Motor neuron (in vitro differentiated cells): ENCODE data around the gene SLC38A9. TPM values are rescaled to one million over a fixed set of nuclear protein-coding genes. Genes with fewer than 3 reads are reported as not detected.
"Not testable (repeated sequence)": the region's sequence is repeated elsewhere in the genome, so short reads cannot be mapped to it uniquely, and the experiment has no call there.

ENCODE experiments used
- ATAC-seq, 8 experiments: fragments of 200-7000 bp; cut with Tn5 transposase; replicated peaks in 6 of 8; 2 replicates each; pipeline ENCODE4 v1.8.0; 2021; ENCODE audit warnings: mild to moderate bottlenecking in 8 of 8, moderate library complexity in 8 of 8
- H3K27ac ChIP-seq, 2 donors: fragments of 250-450 bp; sonication (Bioruptor Pico); 2 replicates each; pipeline ENCODE4 v1.9.0; 2021; ENCODE audit warnings: antibody characterized with exemption in 2 of 2, mild to moderate bottlenecking in 2 of 2, moderate library complexity in 1 of 2
- H3K4me1 ChIP-seq, 2 donors: fragments of 250-450 bp; sonication (Bioruptor Pico); replicated peaks in 1 of 2; 2 replicates each; pipeline ENCODE4 v1.6.1; 2021; ENCODE audit warnings: antibody characterized with exemption in 2 of 2, mild to moderate bottlenecking in 2 of 2, moderate library complexity in 1 of 2
- H3K4me3 ChIP-seq, 5 donors: fragments of 250-450 bp; sonication (Bioruptor Pico); 2 replicates each; pipeline ENCODE4 v1.9.0; 2021; ENCODE audit warnings: antibody characterized with exemption in 5 of 5, mild to moderate bottlenecking in 5 of 5, moderate library complexity in 4 of 5
- WGBS, 10 experiments: fragments of 450-650 bp; shearing (Covaris generic); methylation state at CpG; one replicate each; pipeline ENCODE4 v1.0.0; 2022; 5-methylcytosine and 5-hydroxymethylcytosine counted together
- in situ Hi-C, 9 experiments: fragments of 400-800 bp; cut with MboI; loops; one replicate each; pipeline ENCODE4 v1.15.0; 2021; ENCODE audit warnings: low sequenced_read_pairs in 9 of 9, low pct_unique_long_range_greater_than_20kb in 2 of 9; ENCODE audit not compliant: unreplicated experiment in 9 of 9
- total RNA-seq, 8 experiments: library from RNA; unstranded; fragments of 300-600 nt; gene quantifications; 2 replicates each; pipeline versions ENCODE4 v1.2.3 to v1.2.4, GENCODE V29; 2022

The SLC38A9 gene, protein sequence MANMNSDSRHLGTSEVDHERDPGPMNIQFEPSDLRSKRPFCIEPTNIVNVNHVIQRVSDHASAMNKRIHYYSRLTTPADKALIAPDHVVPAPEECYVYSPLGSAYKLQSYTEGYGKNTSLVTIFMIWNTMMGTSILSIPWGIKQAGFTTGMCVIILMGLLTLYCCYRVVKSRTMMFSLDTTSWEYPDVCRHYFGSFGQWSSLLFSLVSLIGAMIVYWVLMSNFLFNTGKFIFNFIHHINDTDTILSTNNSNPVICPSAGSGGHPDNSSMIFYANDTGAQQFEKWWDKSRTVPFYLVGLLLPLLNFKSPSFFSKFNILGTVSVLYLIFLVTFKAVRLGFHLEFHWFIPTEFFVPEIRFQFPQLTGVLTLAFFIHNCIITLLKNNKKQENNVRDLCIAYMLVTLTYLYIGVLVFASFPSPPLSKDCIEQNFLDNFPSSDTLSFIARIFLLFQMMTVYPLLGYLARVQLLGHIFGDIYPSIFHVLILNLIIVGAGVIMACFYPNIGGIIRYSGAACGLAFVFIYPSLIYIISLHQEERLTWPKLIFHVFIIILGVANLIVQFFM
- 10 to 100 TPM; 16.5 to 28.6 (median 21.0) TPM for total RNA-seq

- Histone ChIP-seq H3K27ac (no peak within 1 kb of the TSS), H3K4me1 (peaks cover 5 to 6% of the 10 kb centered on the region in 2 donors), H3K4me3 (peak within 1 kb of the TSS; percentile 56 to 99 (median 71))
- peak; percentile 99 to 100 (median 100) for ATAC-seq
- 0 to 10% (median 0%) methylated on average over 2 to 12 of the region's 55 CpGs; no CpG with 5 or more reads in 3 of the 10 experiments for WGBS, 10 experiments
- in situ Hi-C loops = loop anchor here in 1 of 9 experiments (25.0 kb wide), 1 partner anchor 200 kb away; no protein-coding TSS in a partner anchor
These were observed at the start of gene SLC38A9 for GRCh38 chr5:55712023-55712859. SLC38A9 (minus strand) TSS chr5:55712324; CDS start chr5:55697958, 14,366 bp downstream.

DNA sequence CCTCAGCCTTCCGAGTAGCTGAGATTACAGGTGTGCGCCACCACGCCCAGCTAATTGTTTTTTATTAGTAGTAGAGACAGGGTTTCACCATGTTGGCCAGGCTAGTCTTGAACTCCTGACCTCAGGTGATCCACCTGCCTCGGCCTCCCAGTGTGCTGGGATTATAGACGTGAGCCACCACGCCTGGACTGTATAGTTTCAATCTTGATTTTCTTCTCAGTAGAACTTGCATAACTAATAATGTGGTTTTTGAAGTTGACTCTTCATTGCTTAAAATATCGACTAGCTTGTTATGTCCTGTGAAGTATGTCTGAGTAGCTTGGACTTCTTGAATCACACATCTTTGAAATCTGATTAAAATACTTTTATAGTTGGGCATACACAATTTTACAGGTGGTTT, 49.6 kb upstream of the SLC38A9 start:
- WGBS, 10 experiments = 70 to 100% (median 84%) methylated on average over 1 to 7 of the region's 7 CpGs; no CpG with 5 or more reads in 2 of the 10 experiments
- H3K4me3 ChIP-seq, H3K4me1 ChIP-seq, in situ Hi-C loops, H3K27ac ChIP-seq, ATAC-seq: not testable (repeated sequence)

- H3K4me1 ChIP-seq = no peaks in the 10 kb centered on the region
- 18 to 100% (median 71%) methylated on average over 1 to 2 of the region's 2 CpGs; no CpG with 5 or more reads in 1 of the 10 experiments for WGBS, 10 experiments
- ATAC-seq = no peak
- no peak overlapping the region for H3K27ac ChIP-seq
- in situ Hi-C loops = no loop called here
- H3K4me3 ChIP-seq = no peak overlapping the region
These were observed 46.6 kb upstream of the SLC38A9 start for GRCh38 chr5:55758714-55759113.

GRCh38 chr5:55758231-55758630, 46.1 kb upstream of the SLC38A9 start:
- Histone ChIP-seq H3K4me3 (no peak overlapping the region), H3K4me1 (no peaks in the 10 kb centered on the region), H3K27ac (no peak overlapping the region)
- ATAC-seq = no peak
- WGBS, 10 experiments = 27 to 100% (median 87%) methylated on average over 1 of the region's 1 CpG; no CpG with 5 or more reads in 2 of the 10 experiments
- in situ Hi-C loops = no loop called here

DNA sequence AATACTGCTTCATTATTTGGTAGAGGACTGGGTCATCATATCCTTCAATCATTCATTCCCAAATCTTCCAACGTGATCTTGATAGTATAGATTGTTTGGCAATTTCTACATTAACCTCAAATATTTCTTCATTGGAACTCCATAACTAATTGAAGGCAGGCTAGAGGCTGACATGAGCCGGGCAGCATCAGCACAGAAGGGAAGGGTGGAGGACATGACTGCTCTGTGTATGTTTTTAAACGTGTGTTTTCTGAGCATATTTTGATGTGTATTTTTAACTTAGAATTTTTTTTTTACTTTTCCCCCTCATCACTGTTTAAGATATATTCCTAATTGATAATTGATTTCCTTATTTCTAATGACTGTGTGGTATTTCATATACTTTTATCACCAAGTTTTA, 38.4 kb upstream of the SLC38A9 start:
- WGBS, 10 experiments = 13 to 100% (median 80%) methylated on average over 1 to 3 of the region's 3 CpGs
- Histone ChIP-seq H3K4me3 (no peak overlapping the region), H3K27ac (no peak overlapping the region), H3K4me1 (no peaks in the 10 kb centered on the region)
- ATAC-seq = no peak
- in situ Hi-C loops = no loop called here

- 11 to 100% (median 63%) methylated on average over 1 to 3 of the region's 3 CpGs for WGBS, 10 experiments
- no peak for ATAC-seq
- in situ Hi-C loops = no loop called here
- Histone ChIP-seq H3K27ac (no peak overlapping the region), H3K4me1 (no peaks in the 10 kb centered on the region), H3K4me3 (no peak overlapping the region)
These were observed 37.9 kb upstream of the SLC38A9 start for GRCh38 chr5:55750063-55750462.

- no peak overlapping the region for H3K27ac ChIP-seq
- WGBS, 10 experiments = 57 to 100% (median 71%) methylated on average over 1 to 2 of the region's 2 CpGs; no CpG with 5 or more reads in 3 of the 10 experiments
- no peak overlapping the region for H3K4me3 ChIP-seq
- in situ Hi-C loops = no loop called here
- ATAC-seq = no peak
- H3K4me1 ChIP-seq = no peaks in the 10 kb centered on the region
These were observed 37.3 kb upstream of the SLC38A9 start for GRCh38 chr5:55749387-55749786.

DNA sequence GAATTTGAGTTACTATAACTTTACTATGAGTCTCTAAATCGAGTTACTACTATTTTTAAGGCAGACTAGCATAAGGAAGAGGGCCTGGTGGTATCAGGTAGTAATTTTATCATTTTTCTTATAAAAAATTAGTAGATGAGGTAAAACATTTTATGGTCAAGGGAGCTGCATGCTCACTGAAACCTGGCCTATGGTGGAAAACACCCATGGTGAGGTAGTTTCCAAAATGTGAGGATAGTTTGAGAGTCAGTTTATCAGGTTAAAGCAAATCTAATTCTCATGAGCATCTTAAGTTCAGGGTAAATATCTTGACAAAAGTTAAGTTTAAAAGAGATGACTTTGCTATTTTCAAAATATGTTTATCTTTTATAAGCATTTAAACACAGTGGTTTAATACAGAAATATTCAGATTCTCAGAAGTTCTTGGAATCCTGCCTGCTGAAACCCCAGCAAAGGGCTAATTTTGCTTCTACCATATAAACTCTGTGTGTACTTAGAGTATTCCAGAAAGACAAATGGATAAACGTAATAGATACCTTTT, 35.7 kb upstream of the SLC38A9 start:
- ATAC-seq = no peak
- Histone ChIP-seq H3K4me3 (no peak overlapping the region), H3K4me1 (no peaks in the 10 kb centered on the region), H3K27ac (no peak overlapping the region)
- in situ Hi-C loops = no loop called here
- 6 to 83% (median 56%) methylated on average over 1 to 2 of the region's 2 CpGs for WGBS, 10 experiments

DNA sequence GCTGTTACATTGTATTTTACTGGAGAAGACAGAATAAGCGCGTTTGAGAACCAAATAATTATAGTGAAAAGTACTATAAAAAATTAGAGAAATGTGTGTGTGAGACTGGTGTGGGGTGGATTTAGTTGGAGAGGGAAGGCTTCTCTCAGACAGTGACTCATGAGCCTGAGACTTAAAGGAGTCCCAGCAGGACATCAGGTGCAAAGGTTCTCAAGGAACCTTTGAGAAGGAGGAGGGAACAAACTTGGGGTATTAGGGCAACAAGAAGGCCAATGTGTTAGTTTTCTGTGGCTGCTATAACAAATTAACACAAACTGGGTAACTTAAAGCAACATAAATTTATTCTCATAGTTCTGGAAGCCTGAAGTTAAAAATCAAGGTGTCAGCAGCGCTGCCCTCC, 30.7 kb upstream of the SLC38A9 start:
- in situ Hi-C loops = no loop called here
- H3K4me3 ChIP-seq = no peak overlapping the region
- 29 to 100% (median 100%) methylated on average over 1 to 3 of the region's 3 CpGs for WGBS, 10 experiments
- no peak overlapping the region for H3K27ac ChIP-seq
- ATAC-seq = no peak
- H3K4me1 ChIP-seq = no peaks in the 10 kb centered on the region

DNA sequence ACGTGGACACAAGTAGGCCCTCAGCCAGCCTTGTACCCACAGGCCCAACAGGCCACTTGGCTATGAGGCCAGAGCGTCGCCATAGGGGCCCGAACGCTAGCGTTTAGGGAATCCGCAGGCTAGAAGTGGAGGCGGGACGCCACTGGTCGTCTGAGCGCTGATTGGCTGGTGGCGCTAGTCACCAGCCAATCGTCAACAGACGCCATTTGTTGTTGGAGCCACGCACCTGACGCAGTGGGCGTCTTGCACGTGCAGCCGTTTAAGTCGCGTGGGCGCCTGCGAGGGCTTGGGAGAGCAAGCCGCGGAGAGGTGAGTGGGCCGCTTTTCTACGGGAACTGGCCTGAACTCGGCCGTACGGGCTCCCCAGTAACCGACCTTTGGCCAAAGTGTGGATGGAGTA, 25.7 kb upstream of the SLC38A9 start, which contains the start of gene DDX4:
DDX4 (plus strand) TSS at position 269 of the 400 bp plus-strand sequence. CDS start 903 bp downstream, outside the sequence.
- WGBS, 10 experiments = 91 to 100% (median 96%) methylated on average over 2 to 17 of the region's 31 CpGs; no CpG with 5 or more reads in 2 of the 10 experiments
- in situ Hi-C loops = no loop called here

DNA sequence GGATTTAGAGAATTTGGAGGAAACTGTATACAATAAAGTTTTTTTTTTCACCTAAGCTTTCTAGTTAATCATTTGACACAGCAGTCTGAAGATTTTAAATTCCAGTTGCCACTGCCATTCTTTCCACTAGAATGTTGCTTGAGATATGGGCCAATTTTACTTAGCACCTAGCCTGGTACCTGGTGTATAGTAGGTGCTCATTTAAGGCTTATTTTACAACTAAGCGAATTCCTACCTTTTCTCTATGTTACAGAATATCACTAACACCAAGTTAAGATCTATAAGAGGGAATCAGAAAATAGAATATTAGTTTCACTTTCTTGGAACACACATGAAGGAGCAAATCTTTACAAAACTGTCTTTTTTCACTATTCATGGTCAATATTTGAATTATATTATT, 22.5 kb upstream of the SLC38A9 start:
- ATAC-seq = no peak
- no peaks in the 10 kb centered on the region for H3K4me1 ChIP-seq
- WGBS, 10 experiments = 46 to 100% (median 79%) methylated on average over 1 of the region's 1 CpG; no CpG with 5 or more reads in 2 of the 10 experiments
- in situ Hi-C loops = no loop called here
- H3K27ac ChIP-seq = no peak overlapping the region
- no peak overlapping the region for H3K4me3 ChIP-seq

More for the DNA sequence above, 25.7 kb upstream of the SLC38A9 start, which contains the start of gene DDX4:
- Histone ChIP-seq H3K4me1 (no peaks in the 10 kb centered on the region), H3K4me3 (no peak within 1 kb of the TSS), H3K27ac (no peak within 1 kb of the TSS)
- ATAC-seq = no peak

- no peak for ATAC-seq
- in situ Hi-C loops = no loop called here
- no peak overlapping the region for H3K4me3 ChIP-seq
- H3K4me1 ChIP-seq = no peaks in the 10 kb centered on the region
- no peak overlapping the region for H3K27ac ChIP-seq
These were observed 20.5 kb upstream of the SLC38A9 start for GRCh38 chr5:55732585-55732984.
